ENCODE measurements around the gene CADPS2.

DNA sequence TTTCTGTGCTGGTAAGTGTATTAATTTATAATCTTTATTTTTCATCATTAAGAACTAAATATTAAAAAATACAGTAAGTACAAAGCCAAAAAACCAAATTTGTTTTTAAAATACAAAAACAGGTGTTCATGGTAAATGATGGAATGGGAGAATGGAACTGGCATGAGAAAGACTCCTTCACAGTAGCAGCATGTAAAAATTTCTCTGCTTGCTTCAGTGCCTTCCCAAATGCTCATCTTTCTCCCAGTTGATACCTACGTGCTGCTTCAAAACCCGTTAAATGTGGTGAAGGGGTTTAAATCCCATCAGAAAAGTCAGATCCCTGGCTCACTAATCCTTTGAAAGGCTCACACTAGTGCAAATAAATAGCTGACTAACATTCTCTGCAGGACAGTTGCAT, 191.6 kb downstream of the CADPS2 start:
- TF ChIP-seq, protein P1, sequence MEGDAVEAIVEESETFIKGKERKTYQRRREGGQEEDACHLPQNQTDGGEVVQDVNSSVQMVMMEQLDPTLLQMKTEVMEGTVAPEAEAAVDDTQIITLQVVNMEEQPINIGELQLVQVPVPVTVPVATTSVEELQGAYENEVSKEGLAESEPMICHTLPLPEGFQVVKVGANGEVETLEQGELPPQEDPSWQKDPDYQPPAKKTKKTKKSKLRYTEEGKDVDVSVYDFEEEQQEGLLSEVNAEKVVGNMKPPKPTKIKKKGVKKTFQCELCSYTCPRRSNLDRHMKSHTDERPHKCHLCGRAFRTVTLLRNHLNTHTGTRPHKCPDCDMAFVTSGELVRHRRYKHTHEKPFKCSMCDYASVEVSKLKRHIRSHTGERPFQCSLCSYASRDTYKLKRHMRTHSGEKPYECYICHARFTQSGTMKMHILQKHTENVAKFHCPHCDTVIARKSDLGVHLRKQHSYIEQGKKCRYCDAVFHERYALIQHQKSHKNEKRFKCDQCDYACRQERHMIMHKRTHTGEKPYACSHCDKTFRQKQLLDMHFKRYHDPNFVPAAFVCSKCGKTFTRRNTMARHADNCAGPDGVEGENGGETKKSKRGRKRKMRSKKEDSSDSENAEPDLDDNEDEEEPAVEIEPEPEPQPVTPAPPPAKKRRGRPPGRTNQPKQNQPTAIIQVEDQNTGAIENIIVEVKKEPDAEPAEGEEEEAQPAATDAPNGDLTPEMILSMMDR (IDR thresholded peaks at IDR 0.05; ENCODE audit: insufficient read depth, low read length) = no peak
- no peak for TF ChIP-seq GABPA (IDR thresholded peaks at IDR 0.05; ENCODE audit: low read depth)
- no peak for TF ChIP-seq REST (IDR thresholded peaks at IDR 0.05; ENCODE audit: insufficient replicate concordance, low read depth)

Measured in HL-60 (cell line).